Lower lobe of right lung (tissue), 2 donors: Measurements from ENCODE around the gene MTREX. TPM values are rescaled to one million over a fixed set of nuclear protein-coding genes. Genes with fewer than 3 reads are reported as not detected.

ENCODE experiments used
- ATAC-seq, 2 donors: fragments of 200-7000 bp; cut with Tn5 transposase; one replicate each; pipeline ENCODE4 v1.9.1; 2020 to 2022; ENCODE audit warnings: mild to moderate bottlenecking in 2 of 2, moderate library complexity in 2 of 2
- DNase-seq: peaks from one replicate; pipeline ENCODE4 v3.0.0-alpha.2; 2020
- H3K27ac ChIP-seq: fragments of 200-600 bp; one replicate; pipeline ENCODE4 v1.8.0; 2022
- H3K27me3 ChIP-seq: fragments of 200-600 bp; one replicate; pipeline ENCODE4 v1.8.0; 2022; ENCODE audit warnings: low read depth
- H3K36me3 ChIP-seq: fragments of 200-600 bp; one replicate; pipeline ENCODE4 v1.8.0; 2022; ENCODE audit warnings: mild to moderate bottlenecking
- H3K4me1 ChIP-seq: fragments of 200-600 bp; one replicate; pipeline ENCODE4 v1.8.0; 2022
- H3K4me3 ChIP-seq: fragments of 200-600 bp; one replicate; pipeline ENCODE4 v1.8.0; 2022; ENCODE audit warnings: mild to moderate bottlenecking
- H3K9me3 ChIP-seq: fragments of 200-600 bp; one replicate; pipeline ENCODE4 v1.8.0; 2022
- intact Hi-C: fragments of 100-400 bp; cut with DNase I; formaldehyde crosslinking; loops from one replicate; pipeline ENCODE4 v1.11.0; 2022
- total RNA-seq: library from RNA; stranded (reverse); fragmentation: NEBNext Ultra II Directional; extraction: Animal tissue kit (Norgen Biotek cat#: 25700); gene quantifications from one replicate; pipeline ENCODE4 v1.2.1, GENCODE V29; 2021
- TF ChIP-seq, protein P1 (sequence below): fragments of 200-600 bp; IDR thresholded peaks from one replicate; pipeline ENCODE4 v1.8.0; 2022; ENCODE audit warnings: antibody characterized with exemption, mild to moderate bottlenecking
- donor health status: DM: no; HTN: yes; CAD: no; lungs with severe emphysema.

The MTREX gene
- total RNA-seq, 1 donor from 2014 or later = 57.0 TPM

DNA sequence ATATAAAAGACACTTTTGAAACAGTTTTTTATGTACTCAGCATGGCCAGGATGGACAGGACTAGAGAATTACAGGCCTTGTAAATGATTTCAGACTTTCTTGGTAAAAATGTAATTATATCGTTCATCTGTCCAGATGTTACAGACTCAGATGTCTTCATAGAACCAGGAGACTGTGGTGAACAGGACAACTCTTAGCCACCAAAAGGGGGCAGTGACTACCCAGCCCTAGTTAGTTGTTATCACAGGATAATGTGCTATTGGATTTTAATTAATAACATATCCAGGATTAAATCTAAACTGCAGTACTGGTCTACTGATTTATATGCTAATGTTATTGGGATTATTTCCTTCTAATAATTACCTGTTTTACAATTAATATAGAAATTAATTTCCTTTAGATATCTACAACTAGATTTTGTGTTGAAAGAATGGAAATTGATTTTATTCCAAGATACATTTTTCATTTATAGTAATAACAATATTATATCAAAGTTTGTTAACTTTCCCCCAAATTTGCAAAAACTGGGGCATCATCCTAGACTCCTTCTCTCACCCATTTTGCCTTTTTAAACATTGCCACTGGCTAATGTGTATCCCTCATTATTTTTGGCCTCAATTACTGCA is 99.4 kb downstream of the MTREX start:
- Histone ChIP-seq H3K9me3 (no peaks in the 10 kb centered on the region), H3K4me3 (no peak overlapping the region), H3K36me3 (peaks cover 63% of the 10 kb centered on the region), H3K27ac (no peak overlapping the region), H3K4me1 (peaks cover 4% of the 10 kb centered on the region), H3K27me3 (no peaks in the 10 kb centered on the region)
- intact Hi-C loops = no loop called here
- no peak for DNase-seq
- TF ChIP-seq, protein P1, sequence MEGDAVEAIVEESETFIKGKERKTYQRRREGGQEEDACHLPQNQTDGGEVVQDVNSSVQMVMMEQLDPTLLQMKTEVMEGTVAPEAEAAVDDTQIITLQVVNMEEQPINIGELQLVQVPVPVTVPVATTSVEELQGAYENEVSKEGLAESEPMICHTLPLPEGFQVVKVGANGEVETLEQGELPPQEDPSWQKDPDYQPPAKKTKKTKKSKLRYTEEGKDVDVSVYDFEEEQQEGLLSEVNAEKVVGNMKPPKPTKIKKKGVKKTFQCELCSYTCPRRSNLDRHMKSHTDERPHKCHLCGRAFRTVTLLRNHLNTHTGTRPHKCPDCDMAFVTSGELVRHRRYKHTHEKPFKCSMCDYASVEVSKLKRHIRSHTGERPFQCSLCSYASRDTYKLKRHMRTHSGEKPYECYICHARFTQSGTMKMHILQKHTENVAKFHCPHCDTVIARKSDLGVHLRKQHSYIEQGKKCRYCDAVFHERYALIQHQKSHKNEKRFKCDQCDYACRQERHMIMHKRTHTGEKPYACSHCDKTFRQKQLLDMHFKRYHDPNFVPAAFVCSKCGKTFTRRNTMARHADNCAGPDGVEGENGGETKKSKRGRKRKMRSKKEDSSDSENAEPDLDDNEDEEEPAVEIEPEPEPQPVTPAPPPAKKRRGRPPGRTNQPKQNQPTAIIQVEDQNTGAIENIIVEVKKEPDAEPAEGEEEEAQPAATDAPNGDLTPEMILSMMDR = peak; percentile 69
- peak; percentile 55 to 77 for ATAC-seq

- no peak for ATAC-seq
Observed at GRCh38 chr5:55407984-55408383, 100.2 kb downstream of the MTREX start.

GRCh38 chr5:55409775-55410174 is 102.0 kb downstream of the MTREX start:
- DNase-seq (no peak), ATAC-seq (no peak)
- Histone ChIP-seq H3K27me3 (no peaks in the 10 kb centered on the region), H3K36me3 (peaks cover 57% of the 10 kb centered on the region), H3K27ac (no peak overlapping the region), H3K9me3 (no peaks in the 10 kb centered on the region), H3K4me3 (no peak overlapping the region), H3K4me1 (peaks cover 4% of the 10 kb centered on the region)
- TF ChIP-seq, protein P1 = no peak
- intact Hi-C loops = no loop called here

More at GRCh38 chr5:55407984-55408383, 100.2 kb downstream of the MTREX start:
- Histone ChIP-seq H3K4me1 (peaks cover 4% of the 10 kb centered on the region), H3K27me3 (no peaks in the 10 kb centered on the region), H3K9me3 (no peaks in the 10 kb centered on the region), H3K27ac (no peak overlapping the region), H3K4me3 (no peak overlapping the region), H3K36me3 (peaks cover 66% of the 10 kb centered on the region)
- intact Hi-C loops = no loop called here
- TF ChIP-seq, protein P1 = no peak
- DNase-seq = no peak

GRCh38 chr5:55410845-55411244 is 103.1 kb downstream of the MTREX start:
- no peak overlapping the region for H3K27ac ChIP-seq
- peaks cover 57% of the 10 kb centered on the region for H3K36me3 ChIP-seq
- ATAC-seq (no peak), DNase-seq (no peak)
- H3K4me1 ChIP-seq = peaks cover 4% of the 10 kb centered on the region
- H3K9me3 ChIP-seq = no peaks in the 10 kb centered on the region
- H3K4me3 ChIP-seq = no peak overlapping the region
- H3K27me3 ChIP-seq = no peaks in the 10 kb centered on the region
- TF ChIP-seq, protein P1 = no peak
- intact Hi-C loops = no loop called here

GRCh38 chr5:55411876-55412275 is 104.1 kb downstream of the MTREX start:
- H3K27ac ChIP-seq = no peak overlapping the region
- DNase-seq = no peak
- H3K9me3 ChIP-seq = no peaks in the 10 kb centered on the region
- no peaks in the 10 kb centered on the region for H3K27me3 ChIP-seq
- no peak overlapping the region for H3K4me3 ChIP-seq
- ATAC-seq = no peak
- intact Hi-C loops = no loop called here
- H3K36me3 ChIP-seq = peaks cover 52% of the 10 kb centered on the region
- TF ChIP-seq, protein P1 = no peak
- peaks cover 4% of the 10 kb centered on the region for H3K4me1 ChIP-seq
